Large intestine (tissue), 3 donors: ENCODE results near the gene CDR2. TPM values are rescaled to one million over a fixed set of nuclear protein-coding genes. Genes with fewer than 3 reads are reported as not detected.

Experiments
- DNase-seq, 2 donors: peaks; one replicate each; pipeline versions ENCODE4 v3.0.0 to v3.0.0-alpha.2; 2013
- H3K27ac ChIP-seq: one replicate; pipeline ENCODE4 v1.5.1; 2013; ENCODE audit warnings: low read length
- H3K27me3 ChIP-seq: 2 replicates; pipeline ENCODE4 v1.6.1; 2013; ENCODE audit warnings: low read length; ENCODE audit not compliant: control insufficient read depth, insufficient read depth
- H3K36me3 ChIP-seq: 2 replicates; pipeline ENCODE4 v1.6.1; 2013; ENCODE audit warnings: low read length; ENCODE audit not compliant: control insufficient read depth, insufficient read depth
- H3K4me1 ChIP-seq: one replicate; pipeline ENCODE4 v1.6.1; 2013; ENCODE audit warnings: low read length; ENCODE audit not compliant: control insufficient read depth, insufficient read depth
- H3K4me3 ChIP-seq: one replicate; pipeline ENCODE4 v1.5.1; 2013; ENCODE audit warnings: low read length
- H3K9me3 ChIP-seq: one replicate; pipeline ENCODE4 v1.6.1; 2013; ENCODE audit warnings: mild to moderate bottlenecking, low read depth, low read length, moderate library complexity; ENCODE audit not compliant: control insufficient read depth
- WGBS: methylation state at CpG from one replicate; pipeline ENCODE4 v1.1.5; 2013; ENCODE audit warnings: low lambda C conversion rate; ENCODE audit not compliant: insufficient coverage; 5-methylcytosine and 5-hydroxymethylcytosine counted together
- polyA plus RNA-seq: library from polyadenylated mRNA; unstranded; fragments of 120-200 nt; gene quantifications from one replicate; pipeline ENCODE4 v1.2.1, GENCODE V29; 2013

Gene CDR2
- polyA plus RNA-seq, 1 donor, result 41.1 TPM

- no peak overlapping the region for H3K27ac ChIP-seq
- no peaks in the 10 kb centered on the region for H3K27me3 ChIP-seq
- no peak for DNase-seq
- peaks cover 26% of the 10 kb centered on the region for H3K9me3 ChIP-seq
- no peak overlapping the region for H3K4me3 ChIP-seq
- peaks cover 34% of the 10 kb centered on the region for H3K36me3 ChIP-seq
- WGBS, result 85% methylated on average over 3 of the region's 4 CpGs
- no peaks in the 10 kb centered on the region for H3K4me1 ChIP-seq
Measured at GRCh38 chr16:22337849-22338635, 36.4 kb downstream of the CDR2 start.

GRCh38 chr16:22337045-22337444 lies 37.4 kb downstream of the CDR2 start:
- H3K27me3 ChIP-seq, result no peaks in the 10 kb centered on the region
- no peak overlapping the region for H3K4me3 ChIP-seq
- no peak for DNase-seq
- H3K36me3 ChIP-seq, result peaks cover 34% of the 10 kb centered on the region
- no peak overlapping the region for H3K27ac ChIP-seq
- peaks cover 26% of the 10 kb centered on the region for H3K9me3 ChIP-seq
- no peaks in the 10 kb centered on the region for H3K4me1 ChIP-seq

- H3K4me3 ChIP-seq, result no peak overlapping the region
- H3K27ac ChIP-seq, result no peak overlapping the region
- H3K36me3 ChIP-seq, result peaks cover 39% of the 10 kb centered on the region
- H3K27me3 ChIP-seq, result no peaks in the 10 kb centered on the region
- H3K9me3 ChIP-seq, result peaks cover 26% of the 10 kb centered on the region
- H3K4me1 ChIP-seq, result no peaks in the 10 kb centered on the region
- DNase-seq, result no peak
Measured at GRCh38 chr16:22336581-22336980, 37.8 kb downstream of the CDR2 start.

GRCh38 chr16:22335668-22336246 lies 38.7 kb downstream of the CDR2 start:
- no peaks in the 10 kb centered on the region for H3K4me1 ChIP-seq
- no peak overlapping the region for H3K4me3 ChIP-seq
- no peak for DNase-seq
- peaks cover 26% of the 10 kb centered on the region for H3K9me3 ChIP-seq
- no peak overlapping the region for H3K27ac ChIP-seq
- H3K27me3 ChIP-seq, result no peaks in the 10 kb centered on the region
- WGBS, result no CpG with 5 or more reads among the region's 3 CpGs
- H3K36me3 ChIP-seq, result peaks cover 43% of the 10 kb centered on the region

GRCh38 chr16:22333457-22333994 lies 40.9 kb downstream of the CDR2 start:
- no peak overlapping the region for H3K27ac ChIP-seq
- H3K4me3 ChIP-seq, result no peak overlapping the region
- peaks cover 14% of the 10 kb centered on the region for H3K9me3 ChIP-seq
- H3K27me3 ChIP-seq, result no peaks in the 10 kb centered on the region
- H3K36me3 ChIP-seq, result peaks cover 55% of the 10 kb centered on the region
- no peaks in the 10 kb centered on the region for H3K4me1 ChIP-seq
- WGBS, result no CpG with 5 or more reads among the region's 6 CpGs
- DNase-seq, result no peak

GRCh38 chr16:22330326-22330725 lies 44.1 kb downstream of the CDR2 start:
- WGBS, result 20% methylated on average over 1 of the region's 4 CpGs
- no peaks in the 10 kb centered on the region for H3K27me3 ChIP-seq
- H3K27ac ChIP-seq, result no peak overlapping the region
- peaks cover 3% of the 10 kb centered on the region for H3K9me3 ChIP-seq
- no peak for DNase-seq
- no peak overlapping the region for H3K4me3 ChIP-seq
- no peaks in the 10 kb centered on the region for H3K4me1 ChIP-seq
- peaks cover 76% of the 10 kb centered on the region for H3K36me3 ChIP-seq

GRCh38 chr16:22329199-22329695 lies 45.2 kb downstream of the CDR2 start:
- H3K27me3 ChIP-seq, result no peaks in the 10 kb centered on the region
- no peak for DNase-seq
- H3K9me3 ChIP-seq, result peaks cover 2% of the 10 kb centered on the region
- H3K4me3 ChIP-seq, result no peak overlapping the region
- H3K36me3 ChIP-seq, result peaks cover 76% of the 10 kb centered on the region
- H3K27ac ChIP-seq, result no peak overlapping the region
- no peaks in the 10 kb centered on the region for H3K4me1 ChIP-seq
- WGBS, result no CpG with 5 or more reads among the region's 9 CpGs

GRCh38 chr16:22328081-22328725 lies 46.2 kb downstream of the CDR2 start:
- no peak for DNase-seq
- Histone ChIP-seq H3K4me1 (no peaks in the 10 kb centered on the region), H3K27me3 (no peaks in the 10 kb centered on the region), H3K27ac (no peak overlapping the region), H3K4me3 (no peak overlapping the region), H3K36me3 (peaks cover 82% of the 10 kb centered on the region), H3K9me3 (peaks cover 2% of the 10 kb centered on the region)
- WGBS, result no CpG with 5 or more reads among the region's 10 CpGs

GRCh38 chr16:22327446-22327775 lies 47.0 kb downstream of the CDR2 start:
- Histone ChIP-seq H3K27ac (no peak overlapping the region), H3K36me3 (peaks cover 88% of the 10 kb centered on the region), H3K9me3 (peaks cover 2% of the 10 kb centered on the region), H3K4me1 (no peaks in the 10 kb centered on the region), H3K27me3 (no peaks in the 10 kb centered on the region), H3K4me3 (no peak overlapping the region)
- no CpG with 5 or more reads among the region's 6 CpGs for WGBS
- DNase-seq, result no peak

GRCh38 chr16:22326771-22327445 lies 47.5 kb downstream of the CDR2 start:
- Histone ChIP-seq H3K36me3 (peaks cover 88% of the 10 kb centered on the region), H3K9me3 (peaks cover 2% of the 10 kb centered on the region), H3K4me1 (no peaks in the 10 kb centered on the region), H3K27me3 (no peaks in the 10 kb centered on the region), H3K27ac (no peak overlapping the region), H3K4me3 (no peak overlapping the region)
- WGBS, result no CpG with 5 or more reads among the region's 13 CpGs
- DNase-seq, result no peak
